ENCODE measurements around the gene HIPK2.

The HIPK2 gene

DNA sequence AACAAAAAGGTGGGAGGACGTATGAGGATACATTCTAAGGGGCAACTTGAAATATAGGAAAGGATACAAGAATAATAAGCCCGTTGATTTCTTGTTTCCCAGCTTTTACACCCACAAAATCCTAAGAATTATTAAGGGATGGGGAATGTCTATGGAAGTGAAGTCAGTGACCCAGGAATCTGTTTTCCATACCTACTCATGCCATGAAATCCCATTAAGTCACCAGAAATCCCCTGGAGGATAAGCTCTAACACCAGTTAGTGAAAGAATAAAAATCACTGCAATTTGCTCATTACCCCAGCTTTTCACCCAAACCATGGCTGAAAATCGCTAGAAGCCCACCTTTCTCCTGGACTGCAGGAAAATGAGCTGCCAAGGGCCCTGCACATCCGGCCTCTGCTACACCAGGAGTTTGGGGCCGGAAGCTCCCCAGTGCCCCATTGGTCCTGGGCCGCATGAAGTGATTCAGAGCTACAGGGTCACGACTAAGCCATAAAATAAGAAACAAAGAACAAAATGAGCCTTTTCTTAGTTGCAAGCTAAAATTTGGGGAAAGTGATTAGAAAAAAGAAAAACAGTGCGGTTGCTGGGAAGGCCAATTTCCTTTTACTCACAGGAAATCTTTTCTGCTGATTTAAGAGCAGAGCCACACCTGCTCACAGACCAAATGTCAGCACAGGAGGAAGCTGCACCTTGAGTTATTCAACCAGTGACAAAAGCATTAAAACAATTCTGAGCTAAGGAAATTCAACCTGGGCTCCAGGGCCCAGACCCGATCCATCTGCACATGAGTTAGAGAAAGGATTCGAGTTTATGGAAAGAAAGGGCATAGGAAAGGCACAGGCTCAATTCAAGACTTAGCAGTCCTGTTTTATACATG, 40.3 kb downstream of the HIPK2 start:
- FAIRE-seq (no peak), DNase-seq (ENCODE audit: low spot score) (peak; percentile 42)

DNA sequence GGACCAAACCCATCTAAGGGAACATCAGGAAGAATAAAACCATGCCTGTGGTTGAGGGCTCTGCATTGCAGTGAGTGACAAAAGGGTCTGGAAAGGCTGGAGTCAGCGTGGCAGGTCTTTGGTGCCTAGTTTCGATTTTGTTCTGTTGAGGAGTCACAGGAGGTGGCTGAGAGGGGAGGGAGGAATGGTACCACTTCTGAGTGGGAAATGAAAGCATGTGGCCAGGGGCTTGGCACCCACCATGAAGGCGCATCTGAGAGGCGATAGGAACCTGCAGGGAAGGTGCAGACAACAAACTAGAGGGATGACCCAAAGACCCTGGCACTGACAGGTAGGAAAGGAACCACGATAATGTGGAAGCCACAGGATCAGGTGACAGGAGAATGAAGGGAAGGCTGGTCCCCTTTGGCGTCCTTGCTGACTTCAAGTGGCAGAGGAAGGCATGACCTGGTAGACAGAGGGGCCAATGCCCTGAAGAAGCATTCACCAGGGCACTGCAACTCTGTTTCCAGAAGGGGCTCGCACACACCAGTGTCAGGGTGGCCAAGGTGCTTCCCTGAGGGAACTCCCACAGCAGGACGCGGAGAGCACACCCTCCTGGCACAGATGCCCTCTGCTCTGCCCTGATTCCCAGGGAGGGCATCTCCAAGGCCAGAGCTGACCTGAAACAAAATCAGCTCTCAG, 41.7 kb downstream of the HIPK2 start:
- FAIRE-seq (no peak), DNase-seq (ENCODE audit: low spot score) (no peak)

DNA sequence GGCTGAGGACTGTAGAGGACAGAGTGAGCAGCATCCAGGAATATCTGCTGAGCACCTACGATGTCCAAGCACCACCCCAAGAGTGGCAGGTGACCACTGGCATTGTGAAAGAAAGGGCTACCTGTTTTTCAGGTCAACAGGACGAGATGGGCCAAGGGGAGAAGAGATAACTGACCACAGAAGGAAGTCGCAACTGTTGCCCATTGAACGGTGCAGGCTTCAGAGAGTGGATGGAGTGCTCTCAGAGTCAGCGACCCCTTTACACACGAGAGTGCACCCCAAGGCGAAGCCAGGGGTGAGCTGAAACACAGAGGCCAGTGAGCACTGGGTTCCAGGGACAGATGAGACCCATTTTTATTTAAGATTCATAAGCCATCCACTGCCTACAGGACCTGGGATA, 42.3 kb downstream of the HIPK2 start:
- no peak for DNase-seq (ENCODE audit: low spot score)

DNA sequence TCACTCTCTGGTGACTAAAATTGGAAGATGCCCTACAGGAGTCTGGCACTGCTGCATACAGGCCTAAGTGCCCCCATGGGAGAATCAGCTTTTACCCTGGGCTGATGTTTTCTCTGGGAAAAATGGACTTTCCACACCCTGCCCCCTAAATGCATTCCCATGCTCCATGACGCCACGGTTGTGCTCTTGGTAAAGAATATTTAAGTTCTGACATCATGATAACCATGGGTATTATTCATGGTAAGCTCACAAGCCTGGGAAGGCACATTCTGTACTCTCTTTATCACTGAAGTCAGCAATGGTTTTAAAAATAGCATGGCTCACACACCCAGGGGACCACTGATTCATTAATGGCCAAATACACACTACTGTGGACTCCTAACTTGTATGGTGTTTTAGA, 43.4 kb downstream of the HIPK2 start:
- DNase-seq (ENCODE audit: low spot score) (peak; percentile 92), FAIRE-seq (peak; percentile 78)

More for the DNA sequence above, 42.3 kb downstream of the HIPK2 start:
- no peak for FAIRE-seq

DNA sequence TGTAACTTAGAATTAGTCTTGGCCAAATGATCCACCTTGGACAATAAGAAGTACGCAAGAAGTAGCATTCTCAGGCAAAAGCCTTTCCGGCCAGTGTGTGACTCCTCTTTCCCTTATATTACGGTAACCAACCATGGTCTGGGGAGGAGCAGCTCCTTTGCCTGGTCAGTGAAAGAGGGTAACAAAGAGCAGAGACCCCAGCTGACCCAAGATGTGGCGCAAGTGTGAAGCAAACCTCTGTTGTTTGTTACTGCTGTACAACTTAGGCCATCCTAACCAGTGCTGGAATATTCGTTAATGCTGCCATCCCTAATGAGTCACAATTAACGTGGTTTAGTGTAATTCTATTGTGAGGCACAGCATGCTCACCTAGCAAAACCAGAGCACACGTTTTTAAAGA, 44.0 kb downstream of the HIPK2 start:
- no peak for FAIRE-seq
- DNase-seq (ENCODE audit: low spot score), result no peak

DNA sequence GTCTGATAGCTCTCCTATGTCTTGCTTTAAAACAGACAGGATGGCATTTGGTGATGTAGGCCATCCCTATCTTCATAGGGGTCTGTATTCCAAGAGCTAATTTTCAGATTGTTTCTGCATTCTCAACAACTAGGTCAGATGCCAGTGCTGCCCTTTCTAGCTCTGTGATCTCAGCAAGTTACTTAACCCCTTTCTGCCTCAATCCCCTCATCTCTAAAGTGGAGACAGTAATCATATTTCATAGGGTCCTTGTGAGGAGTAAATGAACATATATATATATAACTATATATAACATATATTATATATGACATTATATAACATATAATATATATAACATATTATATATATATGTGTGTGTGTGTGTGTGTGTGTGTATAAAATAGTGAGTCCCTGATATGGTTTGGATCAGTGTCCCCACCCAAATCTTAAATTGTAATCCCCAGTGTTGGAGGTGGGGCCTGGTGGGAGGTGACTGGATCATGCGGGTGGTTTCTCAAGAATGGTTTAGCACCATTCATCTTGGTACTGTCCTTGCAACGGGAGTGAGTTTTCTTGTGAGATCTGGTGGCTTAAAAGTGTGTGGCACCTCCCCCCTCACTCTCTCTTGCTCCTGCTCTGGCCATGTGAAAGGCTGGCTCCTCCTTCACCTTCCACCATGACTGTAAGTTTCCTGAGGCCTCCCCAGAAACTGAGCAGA, 45.2 kb downstream of the HIPK2 start:
- FAIRE-seq, result no peak
- no peak for DNase-seq (ENCODE audit: low spot score)

DNA sequence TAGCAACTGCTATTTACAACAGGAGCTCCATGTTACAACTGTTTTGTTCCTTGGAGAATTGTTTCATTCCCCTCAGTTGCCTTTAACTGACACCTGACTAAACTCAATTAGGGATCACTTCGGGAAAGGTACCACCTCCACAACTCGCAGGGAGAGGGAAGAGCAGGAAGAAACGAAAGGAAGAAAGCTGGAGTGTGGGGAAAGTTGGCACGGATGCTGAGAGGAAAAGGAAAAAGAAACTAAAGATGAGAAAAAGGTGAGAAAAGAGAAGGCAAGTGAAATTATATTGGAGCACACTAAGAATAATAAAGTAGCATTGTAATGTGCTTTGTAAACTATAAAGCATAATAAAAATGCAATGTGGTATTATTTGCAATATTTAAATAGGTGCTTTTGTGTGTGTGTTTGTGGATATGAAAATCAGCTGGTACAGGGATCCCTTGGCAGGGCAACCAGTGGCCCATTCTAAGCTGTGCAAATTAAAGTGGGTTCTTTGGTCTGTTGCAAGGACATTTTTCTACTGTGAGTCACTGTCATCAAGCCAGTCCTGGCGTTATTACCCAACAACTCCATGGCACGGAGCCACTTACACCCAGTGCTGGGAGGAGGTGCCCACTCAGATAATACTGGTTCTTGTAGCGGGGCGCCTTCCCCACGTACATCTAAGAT, 45.9 kb downstream of the HIPK2 start:
- peak; percentile 95 for FAIRE-seq
- DNase-seq (ENCODE audit: low spot score), result peak; percentile 94

DNA sequence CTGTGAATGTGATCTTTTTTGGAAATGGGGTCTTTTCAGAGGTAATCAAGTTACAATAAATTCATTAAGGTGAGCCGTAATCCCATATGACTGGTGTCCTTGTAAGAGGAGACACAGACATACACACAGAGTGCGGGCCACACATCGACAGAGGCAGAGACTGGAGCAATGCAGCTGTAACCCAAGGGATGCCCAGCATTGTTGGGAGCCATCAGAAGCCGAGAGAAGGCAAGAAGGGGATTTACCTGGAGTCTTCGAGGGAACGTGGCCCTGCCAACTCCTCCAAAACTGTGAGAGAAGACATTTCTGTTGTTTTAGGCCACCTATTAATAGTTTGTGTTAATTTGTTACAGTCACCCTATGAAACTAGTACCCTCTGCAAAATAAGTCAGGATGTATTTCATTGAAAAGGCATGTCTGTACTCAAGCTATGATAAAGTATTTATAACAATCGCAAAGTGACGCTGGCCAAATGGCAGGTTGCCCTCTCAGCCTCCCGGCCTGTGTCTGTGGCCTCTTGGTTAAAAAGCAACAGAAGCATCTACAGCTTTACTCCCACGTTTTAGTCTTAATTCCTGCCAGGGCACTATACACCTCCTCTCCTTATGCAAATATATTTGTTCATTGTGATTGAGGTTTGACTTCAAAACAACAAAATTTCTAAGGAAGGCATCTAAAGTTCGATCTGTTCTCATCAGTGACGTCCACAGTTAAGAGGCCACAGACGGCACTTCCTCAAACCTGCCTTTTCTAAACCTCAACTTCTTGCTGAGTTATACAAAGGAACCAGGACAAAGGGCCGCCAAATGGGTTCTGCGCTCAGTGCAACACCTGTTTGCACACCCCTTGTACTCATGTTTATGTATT, 46.8 kb downstream of the HIPK2 start:
- peak; percentile 18 for FAIRE-seq

DNA sequence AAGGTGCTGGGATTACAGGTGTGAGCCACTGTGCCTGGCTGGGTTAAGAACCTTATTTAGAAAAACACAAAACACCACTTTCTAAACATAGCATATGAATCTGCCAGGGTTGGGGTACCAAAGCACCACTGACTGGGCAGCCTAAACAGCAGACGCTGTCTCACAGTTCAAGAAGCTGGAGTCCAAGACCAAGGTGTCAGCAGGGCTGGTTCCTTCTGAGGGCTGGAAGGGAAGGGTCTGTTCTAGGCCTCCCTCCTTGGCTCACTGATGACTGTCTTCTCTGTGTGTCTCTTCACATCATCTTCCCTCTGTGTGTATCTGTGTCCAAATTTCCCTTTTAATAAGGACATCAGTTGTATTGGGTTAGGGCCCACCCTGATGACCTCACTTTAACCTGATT, 49.6 kb downstream of the HIPK2 start:
- DNase-seq (ENCODE audit: low spot score) (no peak), FAIRE-seq (no peak)

More for the DNA sequence above, 46.8 kb downstream of the HIPK2 start:
- DNase-seq (ENCODE audit: low spot score), result no peak

DNA sequence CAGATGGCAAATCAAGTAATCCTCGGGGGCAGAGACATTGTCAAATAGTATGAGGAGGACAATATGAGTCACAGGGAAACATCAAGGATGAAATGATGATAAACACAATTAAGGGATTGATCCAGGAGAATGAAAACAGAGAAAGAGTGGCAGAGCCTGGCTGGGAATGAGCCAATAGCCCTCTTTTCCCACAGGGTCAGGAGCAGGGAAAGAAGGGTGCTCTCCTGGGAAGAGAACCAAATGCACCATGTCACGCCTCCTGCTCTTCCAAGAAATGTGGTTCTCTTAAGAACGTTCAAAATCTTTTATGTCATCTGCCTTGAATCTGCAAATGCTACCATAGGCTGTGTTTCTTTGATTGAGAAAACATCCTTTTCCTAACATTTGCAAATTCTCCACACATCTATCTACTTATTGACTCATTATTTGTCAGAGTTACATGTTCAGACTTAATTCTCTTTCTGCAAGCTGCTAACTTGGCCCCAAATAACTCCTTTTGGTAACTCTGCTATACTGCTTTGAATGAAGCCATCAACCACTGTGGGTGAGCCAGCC, 50.6 kb downstream of the HIPK2 start:
- no peak for FAIRE-seq
- no peak for DNase-seq (ENCODE audit: low spot score)

DNA sequence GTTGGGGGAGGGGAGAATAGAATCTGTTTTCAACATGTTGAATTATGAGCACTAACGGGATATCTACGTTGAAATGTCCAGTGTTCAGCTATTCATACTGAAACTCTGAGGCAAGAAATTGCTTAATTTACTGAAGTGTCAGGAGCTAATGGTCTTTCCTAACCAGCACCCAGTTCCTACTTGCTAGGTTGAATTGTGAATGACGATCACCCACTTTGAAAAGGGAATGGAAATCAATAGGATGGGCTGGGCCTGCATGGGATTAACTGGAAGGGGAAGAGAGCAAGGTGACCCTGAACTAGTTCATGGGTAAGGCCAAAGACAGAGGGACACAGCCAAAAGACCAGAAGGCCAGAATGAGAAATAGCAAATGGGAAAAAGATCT, 51.3 kb downstream of the HIPK2 start:
- DNase-seq (ENCODE audit: low spot score), result no peak
- no peak for FAIRE-seq

DNA sequence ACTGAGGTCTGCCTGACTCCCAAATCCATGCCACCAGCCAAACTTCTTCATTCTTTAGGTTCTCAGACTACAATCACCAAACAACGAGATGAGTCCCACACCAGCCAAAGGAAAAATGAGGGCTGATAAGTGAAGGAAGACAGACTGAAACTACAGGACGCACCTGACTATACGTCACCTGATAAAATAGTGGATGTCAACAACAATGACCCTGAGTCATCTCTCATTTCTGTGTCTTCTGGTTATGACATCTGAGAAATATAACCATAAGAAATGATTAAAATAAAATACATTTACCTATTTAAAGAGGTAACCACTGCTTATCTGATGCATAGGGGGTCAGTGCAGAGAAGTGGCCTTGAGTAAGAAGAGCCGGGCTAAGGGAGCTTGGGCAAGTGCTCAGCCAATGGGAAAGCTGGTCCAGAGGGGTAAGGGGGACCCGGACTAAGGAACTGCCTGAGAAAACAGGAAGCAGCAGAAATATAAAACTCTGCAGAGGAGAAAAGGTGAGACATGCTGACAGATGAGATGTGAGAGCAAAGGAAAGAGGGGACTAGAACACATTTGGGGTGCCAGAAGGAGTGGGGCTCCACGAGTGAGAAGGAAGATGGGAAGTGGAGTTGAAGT, 51.8 kb downstream of the HIPK2 start:
- no peak for FAIRE-seq
- no peak for DNase-seq (ENCODE audit: low spot score)

DNA sequence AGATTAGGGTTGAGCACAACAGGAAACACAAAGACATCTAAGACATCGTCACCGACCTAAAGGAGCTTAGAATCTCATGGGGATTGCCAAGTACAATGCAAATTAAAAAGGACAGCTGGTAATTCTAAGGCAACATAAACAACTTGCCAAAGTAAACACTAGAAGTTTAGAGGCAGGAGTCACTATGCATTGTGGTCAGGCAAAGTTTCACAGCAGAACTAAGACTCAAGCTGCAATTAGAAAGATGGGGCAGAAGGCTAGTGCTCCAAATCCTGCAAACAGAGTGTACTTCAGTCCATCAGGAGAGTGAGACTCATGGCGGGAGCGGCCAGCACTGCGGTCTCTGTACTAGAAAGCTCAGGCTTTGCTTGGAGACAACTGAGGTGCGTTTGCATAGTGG, 52.7 kb downstream of the HIPK2 start:
- no peak for DNase-seq (ENCODE audit: low spot score)
- no peak for FAIRE-seq

DNA sequence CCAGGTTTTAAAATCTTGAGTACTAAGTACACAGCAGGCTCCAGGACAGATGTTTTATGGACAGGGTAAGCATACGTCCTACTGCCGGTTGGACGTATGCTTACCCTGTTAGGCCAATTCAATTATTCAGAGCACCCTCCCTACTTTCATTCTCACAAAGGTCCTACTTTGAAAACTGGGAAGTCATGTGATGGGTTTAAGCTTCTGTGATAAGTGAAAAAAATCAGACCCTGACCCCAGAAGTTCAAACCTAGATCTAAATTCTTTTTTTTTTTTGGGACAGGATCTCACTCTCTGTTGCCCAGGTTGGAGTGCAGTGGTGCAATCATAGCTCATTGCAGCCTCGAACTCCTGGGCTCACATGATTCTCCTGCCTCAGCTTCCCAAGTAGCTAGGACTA, 55.2 kb downstream of the HIPK2 start:
- no peak for FAIRE-seq
- DNase-seq (ENCODE audit: low spot score), result no peak

DNA sequence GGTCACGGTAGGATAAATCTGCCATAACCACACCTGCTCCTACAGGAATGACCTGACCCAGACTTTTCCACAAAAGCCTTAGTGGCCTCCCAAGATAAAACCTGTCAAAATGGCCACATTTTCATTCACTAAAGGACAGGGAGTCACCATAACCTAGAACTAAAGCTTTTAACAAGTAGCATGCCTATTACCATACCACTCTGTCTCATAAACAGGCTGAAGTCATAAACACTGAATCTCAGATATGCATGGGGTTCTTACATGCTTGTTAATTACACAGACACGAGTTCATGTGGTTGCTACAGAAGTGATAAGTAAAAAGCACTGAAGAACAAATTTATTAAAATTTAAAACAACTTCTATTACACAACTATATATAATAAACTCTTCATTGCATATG, 56.0 kb downstream of the HIPK2 start:
- FAIRE-seq (no peak), DNase-seq (ENCODE audit: low spot score) (no peak)

DNA sequence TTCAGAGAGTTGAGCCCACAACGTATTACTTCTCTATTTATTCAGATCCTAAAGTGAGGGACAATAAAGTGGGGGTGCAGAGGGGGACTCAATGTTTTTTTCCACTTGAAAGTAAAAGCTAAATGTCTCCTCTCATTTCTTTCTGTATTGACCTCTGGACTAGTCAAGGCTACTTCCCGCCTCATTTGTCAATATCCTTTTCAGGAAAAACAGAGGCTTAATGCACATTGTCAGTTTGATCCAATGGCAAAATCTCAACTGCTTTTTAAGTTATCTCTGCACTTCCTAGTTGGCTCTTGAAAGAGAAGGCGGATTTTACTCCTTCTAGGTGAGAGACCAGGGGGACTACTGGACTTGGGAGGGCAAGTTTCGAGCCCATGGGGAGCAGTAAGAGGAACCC, 56.4 kb downstream of the HIPK2 start:
- FAIRE-seq (no peak), DNase-seq (ENCODE audit: low spot score) (no peak)

DNA sequence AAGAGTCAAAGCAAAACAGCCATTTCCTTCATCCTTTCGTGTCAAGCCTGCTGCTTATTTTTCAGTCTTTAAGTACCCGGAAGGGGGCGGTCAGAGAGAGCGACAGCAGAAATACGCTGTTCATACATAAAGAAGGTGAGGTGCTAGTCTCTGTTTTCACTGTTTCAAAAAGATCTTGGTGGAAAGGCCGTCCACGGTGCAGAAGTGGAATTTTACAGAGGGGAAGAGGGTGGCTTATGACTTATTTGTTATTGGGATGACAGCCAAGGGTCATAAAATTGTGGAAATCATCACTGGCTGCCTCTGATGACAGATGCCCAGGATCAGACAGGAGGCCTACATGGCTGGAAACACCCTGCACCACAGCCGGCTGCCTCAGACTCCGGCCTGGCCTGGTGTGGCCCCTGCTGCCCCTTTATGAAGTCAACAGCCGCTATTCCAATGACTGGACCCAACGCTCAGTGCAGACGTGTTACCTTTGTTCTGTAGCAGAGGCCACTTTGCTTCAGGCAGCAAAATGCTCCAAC, 57.0 kb downstream of the HIPK2 start:
- no peak for FAIRE-seq
- DNase-seq (ENCODE audit: low spot score), result no peak

DNA sequence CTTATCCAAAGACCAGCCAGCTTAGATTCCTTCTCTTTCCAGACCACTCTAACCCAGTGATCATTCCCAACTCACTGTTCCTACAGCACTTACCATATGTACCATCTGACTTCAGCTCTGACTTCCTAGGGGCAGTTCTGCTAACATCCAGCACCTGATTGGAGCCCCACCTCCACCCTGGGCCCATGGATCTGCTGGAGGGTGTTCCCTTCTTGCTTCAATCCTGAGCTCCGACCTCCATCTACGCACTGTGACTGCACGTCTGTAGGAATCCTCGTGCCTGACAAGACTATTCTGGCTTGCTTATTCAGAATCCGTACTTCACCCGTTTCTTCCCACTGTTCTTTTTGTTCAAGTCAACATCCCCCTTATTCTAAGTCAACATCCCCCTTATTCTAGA, 57.6 kb downstream of the HIPK2 start:
- DNase-seq (ENCODE audit: low spot score) (no peak), FAIRE-seq (no peak)

DNA sequence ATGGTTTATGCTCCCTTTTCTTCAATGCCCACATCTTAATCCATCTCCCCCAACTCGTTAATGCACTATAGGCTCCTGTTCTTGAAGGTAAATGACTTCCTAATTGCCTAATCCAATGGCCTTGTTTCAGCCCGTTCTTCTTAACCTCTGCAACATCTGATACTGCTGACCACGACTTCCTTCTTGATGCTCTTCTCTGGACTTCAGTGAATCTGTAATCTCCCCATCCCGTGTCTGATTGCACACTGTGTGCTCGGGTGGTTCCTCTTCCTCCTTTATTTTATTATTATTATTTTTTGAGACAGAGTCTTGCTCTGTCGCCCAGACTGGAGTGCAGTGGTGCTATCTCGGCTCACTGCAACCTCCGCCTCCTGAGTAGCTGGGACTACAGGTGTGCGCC, 58.9 kb downstream of the HIPK2 start:
- FAIRE-seq, result no peak

DNA sequence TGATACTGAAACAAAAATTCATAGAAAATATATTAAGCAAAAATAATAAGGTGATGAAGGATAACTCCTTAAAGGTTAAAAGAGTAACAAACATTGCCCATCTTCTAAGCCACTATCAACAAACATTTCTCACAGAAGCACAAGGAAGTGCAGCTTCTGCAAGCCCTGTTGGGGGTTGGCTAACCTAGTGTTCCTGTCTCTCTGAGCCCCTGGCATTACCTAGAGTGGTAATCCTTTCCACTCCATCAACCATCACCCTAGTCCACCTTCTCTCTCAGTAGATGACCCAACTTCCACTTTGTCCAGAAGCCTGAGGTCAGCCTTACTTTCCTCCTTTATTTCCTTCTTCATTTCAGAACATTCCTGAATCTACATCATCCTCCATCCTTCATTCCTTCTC, 59.7 kb downstream of the HIPK2 start:
- DNase-seq (ENCODE audit: low spot score), result no peak
- no peak for FAIRE-seq

More for the DNA sequence above, 58.9 kb downstream of the HIPK2 start:
- no peak for DNase-seq (ENCODE audit: low spot score)
